Spleen (tissue), 11 donors: ENCODE results near the gene PPHLN1. TPM values are rescaled to one million over a fixed set of nuclear protein-coding genes. Genes with fewer than 3 reads are reported as not detected.

Source experiments
- DNase-seq: peaks from one replicate; pipeline ENCODE4 v3.0.0-alpha.2; 2020
- H3K27ac ChIP-seq, 8 donors: fragments of 200-600 bp; sonication (generic) in 7 of 8; 1 replicate in 4 of 8; 2 replicates in 4 of 8; pipeline versions ENCODE4 v1.5.0 to v1.8.0; 2016 to 2021; ENCODE audit warnings: inconsistent platforms in 4 of 8, mild to moderate bottlenecking in 4 of 8, moderate library complexity in 1 of 8
- H3K27me3 ChIP-seq, 7 donors: fragments of 200-600 bp; sonication (generic) in 6 of 7; replicated peaks in 1 of 7; 1 replicate in 4 of 7; 2 replicates in 3 of 7; pipeline versions ENCODE4 v1.5.0 to v1.8.0; 2016 to 2021; ENCODE audit warnings: inconsistent platforms in 3 of 7, mild to moderate bottlenecking in 1 of 7
- H3K36me3 ChIP-seq, 6 donors: fragments of 200-600 bp; sonication (generic) in 5 of 6; 1 replicate in 4 of 6; 2 replicates in 2 of 6; pipeline versions ENCODE4 v1.5.0 to v1.8.0; 2016 to 2021; ENCODE audit warnings: inconsistent platforms in 2 of 6
- H3K4me1 ChIP-seq, 6 donors: fragments of 200-600 bp; sonication (generic) in 5 of 6; 1 replicate in 3 of 6; 2 replicates in 3 of 6; pipeline versions ENCODE4 v1.5.0 to v1.8.0; 2016 to 2021; ENCODE audit warnings: inconsistent platforms in 3 of 6
- H3K4me3 ChIP-seq, 8 donors: fragments of 200-600 bp; sonication (generic) in 7 of 8; 1 replicate in 4 of 8; 2 replicates in 4 of 8; pipeline versions ENCODE4 v1.5.0 to v1.8.0; 2016 to 2021; ENCODE audit warnings: inconsistent platforms in 4 of 8, mild to moderate bottlenecking in 4 of 8, moderate library complexity in 2 of 8
- H3K9me3 ChIP-seq, 8 donors: fragments of 200-600 bp; sonication (generic) in 7 of 8; 1 replicate in 4 of 8; 2 replicates in 4 of 8; pipeline versions ENCODE4 v1.5.0 to v1.8.0; 2016 to 2021; ENCODE audit warnings: inconsistent platforms in 4 of 8
- CTCF ChIP-seq, 11 experiments: fragments of 200-600 bp in 7 of 11; fragments of 450-650 bp in 4 of 11; sonication (generic) in 4 of 11; IDR thresholded peaks in 8 of 11; conservative IDR thresholded peaks in 3 of 11; 1 replicate in 7 of 11; 2 replicates in 4 of 11; pipeline versions ENCODE4 v1.4.0 to v1.8.0; 2016 to 2021; ENCODE audit warnings: antibody characterized with exemption in 11 of 11, inconsistent platforms in 4 of 11, mild to moderate bottlenecking in 1 of 11
- POLR2A ChIP-seq, 3 donors: fragments of 450-650 bp; IDR thresholded peaks; one replicate each; pipeline ENCODE4 v1.5.1; 2017; ENCODE audit warnings: antibody characterized with exemption in 3 of 3, mild to moderate bottlenecking in 1 of 3
- POLR2AphosphoS5 ChIP-seq, 3 donors: sonication (generic); formaldehyde crosslinking; IDR thresholded peaks; one replicate each; pipeline ENCODE4 v1.5.1; 2017; ENCODE audit warnings: antibody characterized with exemption in 3 of 3
- WGBS, 5 donors: extraction: QIAGEN DNeasy Blood & Tissue Kit in 3 of 5; methylation state at CpG; one replicate each; pipeline versions ENCODE4 v1.1.5 to v1.1.7; 2013 to 2018; 5-methylcytosine and 5-hydroxymethylcytosine counted together
- intact Hi-C: fragments of 100-400 bp; cut with DNase I; formaldehyde crosslinking; loops from one replicate; pipeline ENCODE4 v1.15.0; 2023; ENCODE audit warnings: low total_unique reads
- polyA plus RNA-seq, 3 donors: library from polyadenylated mRNA; stranded (reverse); fragments of 200-250 nt; gene quantifications; one replicate each; pipeline ENCODE4 v1.2.1, GENCODE V29; 2013
- total RNA-seq, 7 donors: library from RNA; depleted of rRNA in 3 of 7; stranded (reverse); fragments of >200 nt in 3 of 7; fragmentation: NEBNext Ultra II Directional in 4 of 7; extraction: Animal tissue kit (Norgen Biotek cat#: 25700) in 4 of 7; gene quantifications; one replicate each; pipeline versions ENCODE4 v1.1.0 to v1.2.1, GENCODE V29; 2016 to 2021
- donor health status: healthy with polysubstance abuse.
- donor health status: DM: no; HTN: no; CAD: no; lungs with moderate emphysema.
- donor health status: DM: no; HTN: no; CAD: no.
- donor health status: Bipolar disorder and iron deficiency.
- donor health status: healthy.
- donor health status: DM: no; HTN: no; CAD: no.
- donor health status: DM: yes; HTN: yes; CAD: no.

Gene PPHLN1
- total and polyA plus RNA-seq, 10 donors, result 39.6 to 103 (median 65.2) TPM

GRCh38 chr12:42450248-42450647, 124.3 kb downstream of the PPHLN1 start:
- no peak for DNase-seq
- H3K27ac ChIP-seq, result peak overlapping the region in 2 of 8 donors; percentile 5 to 51
- 48 to 71% (median 62%) methylated on average over 2 of the region's 2 CpGs for WGBS, 5 donors
- H3K36me3 ChIP-seq, result peaks cover 0 to 33% (median 12%) of the 10 kb centered on the region in 6 donors
- no peaks in the 10 kb centered on the region for H3K9me3 ChIP-seq
- no peaks in the 10 kb centered on the region for H3K27me3 ChIP-seq
- no peak overlapping the region for H3K4me3 ChIP-seq
- no peak for TF ChIP-seq CTCF (IDR thresholded peaks at IDR 0.05 in 8 of 11, conservative IDR thresholded peaks at IDR 0.05 in 3 of 11)
- TF ChIP-seq POLR2A (IDR thresholded peaks at IDR 0.05), result no peak
- TF ChIP-seq POLR2AphosphoS5 (IDR thresholded peaks at IDR 0.05), result no peak
- peaks cover 4 to 82% (median 22%) of the 10 kb centered on the region in 6 donors for H3K4me1 ChIP-seq
- intact Hi-C loops, result no loop called here

GRCh38 chr12:42458575-42458974, 132.6 kb downstream of the PPHLN1 start:
- H3K4me3 ChIP-seq, result no peak overlapping the region
- peaks cover 0 to 70% (median 35%) of the 10 kb centered on the region in 6 donors for H3K36me3 ChIP-seq
- 80 to 95% (median 91%) methylated on average over 2 of the region's 2 CpGs for WGBS, 5 donors
- no peaks in the 10 kb centered on the region for H3K9me3 ChIP-seq
- DNase-seq, result no peak
- TF ChIP-seq CTCF (IDR thresholded peaks at IDR 0.05 in 8 of 11, conservative IDR thresholded peaks at IDR 0.05 in 3 of 11) (no peak), POLR2A (IDR thresholded peaks at IDR 0.05) (no peak), POLR2AphosphoS5 (IDR thresholded peaks at IDR 0.05) (no peak)
- H3K4me1 ChIP-seq, result peaks cover 0 to 29% (median 9%) of the 10 kb centered on the region in 6 donors
- no peak overlapping the region for H3K27ac ChIP-seq
- intact Hi-C loops, result no loop called here
- no peaks in the 10 kb centered on the region for H3K27me3 ChIP-seq

- no peaks in the 10 kb centered on the region for H3K9me3 ChIP-seq
- no peak overlapping the region for H3K27ac ChIP-seq
- H3K4me3 ChIP-seq, result no peak overlapping the region
- H3K27me3 ChIP-seq, result no peaks in the 10 kb centered on the region
- H3K36me3 ChIP-seq, result peaks cover 0 to 78% (median 41%) of the 10 kb centered on the region in 6 donors
- no peak for DNase-seq
- TF ChIP-seq POLR2AphosphoS5 (IDR thresholded peaks at IDR 0.05) (no peak), CTCF (IDR thresholded peaks at IDR 0.05 in 8 of 11, conservative IDR thresholded peaks at IDR 0.05 in 3 of 11) (no peak), POLR2A (IDR thresholded peaks at IDR 0.05) (no peak)
- peaks cover 0 to 25% (median 9%) of the 10 kb centered on the region in 6 donors for H3K4me1 ChIP-seq
- WGBS, 5 donors, result 93 to 97% (median 96%) methylated on average over 12 of the region's 12 CpGs
- intact Hi-C loops, result no loop called here
These were observed 133.4 kb downstream of the PPHLN1 start for GRCh38 chr12:42459336-42459847.

GRCh38 chr12:42462486-42462885, 136.5 kb downstream of the PPHLN1 start:
- Histone ChIP-seq H3K9me3 (no peaks in the 10 kb centered on the region), H3K36me3 (peaks cover 0 to 98% (median 57%) of the 10 kb centered on the region in 6 donors), H3K27ac (peak overlapping the region in 2 of 8 donors; percentile 7 to 39), H3K4me1 (peaks cover 0 to 27% (median 12%) of the 10 kb centered on the region in 6 donors), H3K27me3 (no peaks in the 10 kb centered on the region), H3K4me3 (no peak overlapping the region)
- TF ChIP-seq POLR2AphosphoS5 (IDR thresholded peaks at IDR 0.05) (no peak), POLR2A (IDR thresholded peaks at IDR 0.05) (no peak), CTCF (IDR thresholded peaks at IDR 0.05 in 8 of 11, conservative IDR thresholded peaks at IDR 0.05 in 3 of 11) (no peak)
- intact Hi-C loops, result no loop called here
- DNase-seq, result no peak
- WGBS, 5 donors, result 48 to 59% (median 50%) methylated on average over 3 of the region's 3 CpGs
